ENCODE measurements around the gene ATP8A2. TPM values are rescaled to one million over a fixed set of nuclear protein-coding genes. Genes with fewer than 3 reads are reported as not detected.

ATP8A2 gene
- total RNA-seq, 3 donors from 2014 or later, result under 0.01 to 1.0 (median under 0.01) TPM

DNA sequence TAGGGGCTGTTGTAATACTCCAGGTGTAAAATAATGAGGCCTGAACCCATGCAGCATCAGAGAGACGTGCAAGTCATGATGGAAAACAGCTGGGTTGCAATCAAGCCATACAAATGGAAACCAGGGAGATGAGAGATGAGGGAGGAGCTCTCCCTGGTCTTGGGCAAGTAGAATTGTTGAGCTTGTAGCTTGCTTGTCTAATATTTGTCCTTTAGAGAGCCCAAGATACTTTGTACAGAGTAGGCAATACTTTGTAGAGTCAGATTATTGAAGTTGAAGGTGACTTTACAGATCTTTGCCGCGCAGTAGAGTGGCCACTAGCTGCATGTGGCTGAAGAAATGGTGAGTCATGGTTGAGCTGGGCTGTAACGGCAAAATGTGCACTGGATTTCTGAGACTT lies 8.3 kb downstream of the ATP8A2 start:
- Histone ChIP-seq H3K4me3 (no peak overlapping the region), H3K36me3 (no peaks in the 10 kb centered on the region), H3K27me3 (no peaks in the 10 kb centered on the region), H3K27ac (no peak overlapping the region), H3K9me3 (no peaks in the 10 kb centered on the region), H3K4me1 (no peaks in the 10 kb centered on the region)
- intact Hi-C loops (cut with DNase I; ENCODE audit: low total_unique reads), result no loop called here
- no peak for DNase-seq (ENCODE audit: low spot score in 2 of 2)
- TF ChIP-seq, protein P1, sequence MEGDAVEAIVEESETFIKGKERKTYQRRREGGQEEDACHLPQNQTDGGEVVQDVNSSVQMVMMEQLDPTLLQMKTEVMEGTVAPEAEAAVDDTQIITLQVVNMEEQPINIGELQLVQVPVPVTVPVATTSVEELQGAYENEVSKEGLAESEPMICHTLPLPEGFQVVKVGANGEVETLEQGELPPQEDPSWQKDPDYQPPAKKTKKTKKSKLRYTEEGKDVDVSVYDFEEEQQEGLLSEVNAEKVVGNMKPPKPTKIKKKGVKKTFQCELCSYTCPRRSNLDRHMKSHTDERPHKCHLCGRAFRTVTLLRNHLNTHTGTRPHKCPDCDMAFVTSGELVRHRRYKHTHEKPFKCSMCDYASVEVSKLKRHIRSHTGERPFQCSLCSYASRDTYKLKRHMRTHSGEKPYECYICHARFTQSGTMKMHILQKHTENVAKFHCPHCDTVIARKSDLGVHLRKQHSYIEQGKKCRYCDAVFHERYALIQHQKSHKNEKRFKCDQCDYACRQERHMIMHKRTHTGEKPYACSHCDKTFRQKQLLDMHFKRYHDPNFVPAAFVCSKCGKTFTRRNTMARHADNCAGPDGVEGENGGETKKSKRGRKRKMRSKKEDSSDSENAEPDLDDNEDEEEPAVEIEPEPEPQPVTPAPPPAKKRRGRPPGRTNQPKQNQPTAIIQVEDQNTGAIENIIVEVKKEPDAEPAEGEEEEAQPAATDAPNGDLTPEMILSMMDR (IDR thresholded peaks at IDR 0.05), result no peak
- no peak for TF ChIP-seq POLR2AphosphoS5 (IDR thresholded peaks at IDR 0.05)
- TF ChIP-seq POLR2A (IDR thresholded peaks at IDR 0.05), result no peak

DNA sequence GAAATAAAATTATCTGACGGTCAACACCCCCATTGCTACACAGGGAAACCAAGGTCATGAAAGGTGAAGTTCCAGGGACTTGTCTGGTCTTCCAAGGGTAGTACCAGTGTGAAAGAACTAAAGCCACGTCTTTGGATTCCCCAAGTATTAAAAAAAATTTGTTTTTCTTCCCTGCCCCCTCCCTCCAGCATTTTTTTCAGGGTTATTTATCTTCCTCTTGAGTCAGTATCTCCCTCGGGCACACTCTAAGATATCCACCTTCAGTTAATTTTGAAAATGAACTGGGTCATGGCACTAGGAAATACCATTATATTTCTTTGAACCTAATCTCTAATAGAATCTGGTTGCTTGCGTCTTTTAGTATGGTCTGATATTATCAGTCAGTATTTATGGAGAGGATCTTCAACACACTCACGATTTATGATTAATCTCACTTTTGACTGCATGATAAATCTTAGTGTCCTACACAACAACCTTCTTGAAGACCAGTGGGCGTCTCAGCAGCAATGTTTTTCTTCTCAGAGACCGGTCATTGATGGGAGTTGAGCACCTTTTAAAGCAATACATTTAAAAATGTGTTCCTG lies 9.1 kb downstream of the ATP8A2 start:
- DNase-seq (ENCODE audit: low spot score in 2 of 2), result no peak
- Histone ChIP-seq H3K36me3 (no peaks in the 10 kb centered on the region), H3K4me3 (no peak overlapping the region), H3K27me3 (no peaks in the 10 kb centered on the region), H3K9me3 (no peaks in the 10 kb centered on the region), H3K4me1 (no peaks in the 10 kb centered on the region), H3K27ac (no peak overlapping the region)
- no peak for TF ChIP-seq POLR2AphosphoS5 (IDR thresholded peaks at IDR 0.05)
- TF ChIP-seq, protein P1 (IDR thresholded peaks at IDR 0.05), result no peak
- no peak for TF ChIP-seq POLR2A (IDR thresholded peaks at IDR 0.05)
- intact Hi-C loops (cut with DNase I; ENCODE audit: low total_unique reads), result no loop called here

DNA sequence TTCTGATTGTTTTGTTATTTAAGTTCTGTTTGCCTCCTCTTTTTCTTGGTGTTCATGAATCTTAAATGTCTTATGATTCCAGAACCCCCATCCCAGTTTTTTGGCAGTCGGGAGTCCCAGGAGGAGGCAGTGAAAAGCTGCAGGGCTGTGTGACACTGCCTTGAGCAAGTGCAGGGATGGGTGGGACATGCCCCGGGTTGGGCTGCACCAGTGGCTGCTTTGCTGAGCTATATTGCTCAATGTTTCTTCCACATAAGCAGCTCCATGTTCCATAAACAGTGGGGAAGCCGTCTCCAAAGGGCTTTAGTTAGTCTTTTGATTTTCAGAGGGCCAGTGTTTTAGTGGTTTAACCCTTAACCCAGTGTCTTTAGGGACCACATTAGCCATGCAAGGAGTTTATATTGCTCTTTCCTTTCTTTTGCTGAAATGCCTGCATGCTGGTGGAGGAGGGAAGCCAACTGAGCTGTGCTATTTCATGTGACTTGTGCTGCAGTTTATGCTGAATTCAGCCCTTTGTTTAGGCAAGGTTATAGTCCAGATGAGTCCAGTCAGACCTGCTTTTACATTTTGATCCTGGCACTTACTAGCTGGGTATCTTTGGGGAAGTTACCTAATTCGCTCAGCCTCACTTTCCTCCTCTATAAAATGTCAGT lies 13.1 kb downstream of the ATP8A2 start:
- Histone ChIP-seq H3K4me3 (no peak overlapping the region), H3K36me3 (no peaks in the 10 kb centered on the region), H3K27ac (no peak overlapping the region), H3K9me3 (no peaks in the 10 kb centered on the region), H3K4me1 (no peaks in the 10 kb centered on the region), H3K27me3 (no peaks in the 10 kb centered on the region)
- TF ChIP-seq, protein P1 (IDR thresholded peaks at IDR 0.05), result no peak
- TF ChIP-seq POLR2AphosphoS5 (IDR thresholded peaks at IDR 0.05), result no peak
- TF ChIP-seq POLR2A (IDR thresholded peaks at IDR 0.05), result no peak
- intact Hi-C loops (cut with DNase I; ENCODE audit: low total_unique reads), result no loop called here
- DNase-seq (ENCODE audit: low spot score in 2 of 2), result no peak

DNA sequence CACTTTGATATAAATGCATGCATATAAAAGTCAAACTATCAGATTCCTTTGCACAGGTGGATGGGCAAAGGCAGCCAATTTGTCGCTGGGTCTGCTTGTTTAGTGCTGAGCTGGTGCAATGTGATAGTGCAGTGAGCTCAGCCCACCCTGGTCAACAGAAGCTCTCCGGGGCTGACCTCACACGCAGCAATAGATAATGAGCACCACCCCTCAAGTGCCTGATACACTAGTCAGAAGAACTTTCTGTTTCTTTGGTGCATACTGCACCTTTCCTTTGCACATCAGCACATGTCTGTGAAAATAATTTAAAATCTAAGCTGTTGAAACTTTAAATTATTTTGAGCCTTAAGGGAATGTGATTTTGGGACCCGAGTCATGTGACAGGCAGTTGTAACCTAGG lies 20.2 kb downstream of the ATP8A2 start:
- intact Hi-C loops (cut with DNase I; ENCODE audit: low total_unique reads), result no loop called here
- TF ChIP-seq POLR2AphosphoS5 (IDR thresholded peaks at IDR 0.05) (no peak), POLR2A (IDR thresholded peaks at IDR 0.05) (no peak)
- TF ChIP-seq, protein P1 (IDR thresholded peaks at IDR 0.05), result no peak
- no peaks in the 10 kb centered on the region for H3K27me3 ChIP-seq

DNA sequence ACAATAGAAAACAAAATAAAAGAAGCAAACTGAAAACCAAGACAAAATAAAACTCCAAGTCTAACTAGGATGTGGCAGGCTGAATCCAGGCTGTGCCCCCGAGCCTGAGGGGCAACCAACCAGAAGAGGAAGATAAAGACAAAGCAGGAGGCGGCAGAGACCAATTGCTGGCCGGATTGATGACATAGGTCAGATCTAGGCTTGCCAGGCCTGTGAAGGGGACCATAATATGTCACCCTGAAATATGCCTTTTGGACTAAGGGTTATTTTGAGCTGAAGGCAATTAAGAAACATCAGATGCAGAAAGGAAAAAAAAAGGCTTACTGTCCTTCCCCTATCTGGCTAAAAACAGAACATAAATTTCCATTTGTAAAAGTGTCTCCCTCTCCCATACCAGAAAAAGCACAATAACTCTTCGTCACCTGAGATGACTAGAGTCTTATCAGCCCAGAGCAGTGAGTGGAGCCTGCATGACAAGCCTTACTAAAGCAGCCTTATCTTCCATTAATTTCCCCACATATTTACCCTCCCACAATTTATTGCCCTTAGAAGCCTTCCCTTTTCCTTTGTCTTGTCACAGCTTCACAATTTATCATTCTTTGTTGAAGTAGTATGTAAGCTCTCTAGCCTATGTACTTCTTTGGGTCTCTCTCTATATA lies 22.8 kb downstream of the ATP8A2 start:
- H3K36me3 ChIP-seq, result no peaks in the 10 kb centered on the region
- DNase-seq (ENCODE audit: low spot score in 2 of 2), result no peak
- intact Hi-C loops (cut with DNase I; ENCODE audit: low total_unique reads), result no loop called here
- no peaks in the 10 kb centered on the region for H3K4me1 ChIP-seq
- H3K9me3 ChIP-seq, result no peaks in the 10 kb centered on the region
- H3K4me3 ChIP-seq, result no peak overlapping the region
- no peak overlapping the region for H3K27ac ChIP-seq
- TF ChIP-seq POLR2A (IDR thresholded peaks at IDR 0.05) (no peak), POLR2AphosphoS5 (IDR thresholded peaks at IDR 0.05) (no peak)
- TF ChIP-seq, protein P1 (IDR thresholded peaks at IDR 0.05), result no peak
- H3K27me3 ChIP-seq, result no peaks in the 10 kb centered on the region

More for the DNA sequence above, 20.2 kb downstream of the ATP8A2 start:
- no peak overlapping the region for H3K27ac ChIP-seq
- H3K4me1 ChIP-seq, result no peaks in the 10 kb centered on the region
- no peaks in the 10 kb centered on the region for H3K9me3 ChIP-seq
- no peak overlapping the region for H3K4me3 ChIP-seq
- H3K36me3 ChIP-seq, result no peaks in the 10 kb centered on the region
- DNase-seq (ENCODE audit: low spot score in 2 of 2), result no peak
